AG10803 (cell line): Measurements from ENCODE around the gene PRRG4.
"Not testable (repeated sequence)": the region's sequence is repeated elsewhere in the genome, so short reads cannot be mapped to it uniquely, and the experiment has no call there.

Experiments used
- DNase-seq: peaks from one replicate; pipeline ENCODE4 v3.0.0; 2010; ENCODE audit warnings: low read depth
- H3K4me3 ChIP-seq: 2 replicates; pipeline ENCODE4 v1.5.1; 2011; ENCODE audit warnings: mild to moderate bottlenecking, low read length, control low read depth
- TF ChIP-seq, protein P1 (sequence below): conservative IDR thresholded peaks from 2 replicates; pipeline ENCODE4 v1.5.1; 2011; ENCODE audit warnings: mild to moderate bottlenecking, low read length, control low read depth, inconsistent platforms

The PRRG4 gene

DNA sequence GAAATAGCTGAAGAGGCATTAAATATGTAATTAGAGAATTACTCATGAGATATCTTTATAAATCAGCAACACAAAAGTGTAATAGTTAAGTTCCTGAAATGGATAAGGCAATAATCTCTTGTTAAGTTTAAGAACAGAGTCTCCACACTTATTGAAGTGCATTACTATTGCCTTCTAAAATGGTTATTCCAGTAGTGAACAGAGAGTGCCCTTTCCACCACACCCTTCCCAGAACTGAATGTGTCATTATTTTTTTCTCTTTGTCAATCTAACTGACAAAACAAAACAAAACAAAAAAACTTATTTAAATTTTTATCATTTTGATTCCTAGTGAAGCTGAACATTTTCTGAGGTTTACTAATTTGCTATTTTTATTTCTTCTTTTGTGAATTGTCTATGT is 9.2 kb upstream of the PRRG4 start:
- H3K4me3 ChIP-seq, result no peak overlapping the region
- no peak for DNase-seq
- TF ChIP-seq, protein P1, sequence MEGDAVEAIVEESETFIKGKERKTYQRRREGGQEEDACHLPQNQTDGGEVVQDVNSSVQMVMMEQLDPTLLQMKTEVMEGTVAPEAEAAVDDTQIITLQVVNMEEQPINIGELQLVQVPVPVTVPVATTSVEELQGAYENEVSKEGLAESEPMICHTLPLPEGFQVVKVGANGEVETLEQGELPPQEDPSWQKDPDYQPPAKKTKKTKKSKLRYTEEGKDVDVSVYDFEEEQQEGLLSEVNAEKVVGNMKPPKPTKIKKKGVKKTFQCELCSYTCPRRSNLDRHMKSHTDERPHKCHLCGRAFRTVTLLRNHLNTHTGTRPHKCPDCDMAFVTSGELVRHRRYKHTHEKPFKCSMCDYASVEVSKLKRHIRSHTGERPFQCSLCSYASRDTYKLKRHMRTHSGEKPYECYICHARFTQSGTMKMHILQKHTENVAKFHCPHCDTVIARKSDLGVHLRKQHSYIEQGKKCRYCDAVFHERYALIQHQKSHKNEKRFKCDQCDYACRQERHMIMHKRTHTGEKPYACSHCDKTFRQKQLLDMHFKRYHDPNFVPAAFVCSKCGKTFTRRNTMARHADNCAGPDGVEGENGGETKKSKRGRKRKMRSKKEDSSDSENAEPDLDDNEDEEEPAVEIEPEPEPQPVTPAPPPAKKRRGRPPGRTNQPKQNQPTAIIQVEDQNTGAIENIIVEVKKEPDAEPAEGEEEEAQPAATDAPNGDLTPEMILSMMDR, result no peak

DNA sequence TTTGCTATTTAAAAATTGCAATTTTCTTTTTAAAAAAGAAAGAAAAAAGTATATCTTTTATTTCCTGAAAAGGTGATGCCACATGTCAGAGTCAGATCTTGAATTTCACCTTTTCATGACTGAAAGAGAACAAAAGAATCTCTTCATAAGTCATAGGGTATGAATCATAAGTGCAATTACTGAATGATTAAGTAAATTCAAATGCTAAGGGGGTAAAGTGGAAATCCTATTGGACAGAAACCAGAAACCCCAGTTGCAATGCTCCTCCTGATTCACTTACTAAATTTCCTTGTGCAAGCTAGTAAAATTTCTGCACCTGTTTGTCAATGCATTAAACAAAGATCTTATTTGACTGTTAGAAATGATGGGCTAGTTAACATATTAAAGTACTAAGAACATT is 8.2 kb upstream of the PRRG4 start:
- TF ChIP-seq, protein P1, result no peak
- no peak for DNase-seq
- no peak overlapping the region for H3K4me3 ChIP-seq

DNA sequence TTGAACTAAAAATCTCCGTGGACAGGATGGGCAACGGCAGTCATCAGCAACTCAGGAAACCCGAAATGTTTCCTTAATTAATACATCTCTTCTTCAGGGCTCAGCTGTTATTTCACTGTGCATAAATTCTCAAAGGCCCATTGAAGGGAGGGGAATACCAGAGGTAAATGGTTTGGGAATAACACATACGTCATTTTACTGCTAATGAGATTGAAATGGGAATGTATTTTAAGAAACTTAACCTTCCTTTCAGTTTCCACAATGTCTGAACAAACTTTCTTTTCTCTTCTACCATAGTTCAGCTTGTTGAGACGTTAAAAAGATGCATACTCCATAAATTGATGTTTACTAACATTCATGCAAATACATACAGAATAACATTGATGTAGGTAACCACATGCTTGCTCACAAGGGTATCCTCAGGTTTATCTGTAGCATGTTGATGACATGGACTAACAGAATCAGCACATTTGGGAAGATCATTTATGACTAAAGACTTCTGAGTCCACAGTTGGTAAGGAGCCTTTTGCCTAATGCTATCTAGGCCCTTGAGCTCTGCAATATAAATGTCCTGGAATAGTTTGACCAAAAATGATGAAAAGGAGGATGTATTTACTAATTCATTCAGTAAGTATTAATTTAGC is 7.7 kb upstream of the PRRG4 start:
- no peak overlapping the region for H3K4me3 ChIP-seq
- no peak for DNase-seq
- TF ChIP-seq, protein P1, result no peak

DNA sequence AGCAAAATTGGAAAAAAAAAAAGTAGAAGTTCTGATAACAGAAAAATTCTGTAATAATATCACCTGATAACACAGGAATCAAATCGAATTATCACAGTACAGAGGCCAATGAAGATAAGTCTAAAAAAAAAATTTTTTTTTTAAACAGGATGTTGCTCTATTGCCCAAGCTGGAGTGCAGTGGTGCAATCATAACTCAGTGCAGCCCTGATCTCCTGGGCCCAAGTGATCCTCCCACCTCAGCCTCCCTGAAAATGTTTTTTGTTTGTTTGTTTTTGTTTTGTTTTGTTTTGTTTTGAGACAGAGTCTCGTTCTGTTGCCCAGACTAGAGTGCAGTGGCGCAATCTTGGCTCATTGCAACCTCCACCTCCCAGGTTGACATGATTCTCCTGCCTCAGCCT is 6.1 kb upstream of the PRRG4 start:
- not testable (repeated sequence) for DNase-seq, H3K4me3 ChIP-seq

DNA sequence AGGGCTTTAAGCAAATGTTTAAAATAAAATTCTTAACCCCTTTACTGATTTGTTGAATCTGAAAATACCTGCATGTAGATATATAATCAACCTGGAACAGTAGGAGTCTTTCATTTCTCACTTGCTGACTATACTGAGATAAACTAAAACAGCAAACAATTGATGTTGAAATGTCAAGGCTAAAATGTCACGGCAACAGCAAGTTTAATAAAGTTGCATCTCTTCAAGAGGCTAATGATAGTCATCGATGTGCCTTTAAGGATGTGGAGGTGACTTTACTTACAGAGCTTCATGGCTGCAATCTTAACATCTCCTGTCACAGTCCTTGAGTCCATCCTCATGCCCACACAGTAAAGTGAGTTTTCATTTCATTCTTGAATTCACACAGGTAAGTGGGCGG is 3.6 kb upstream of the PRRG4 start:
- no peak overlapping the region for H3K4me3 ChIP-seq
- no peak for DNase-seq
- TF ChIP-seq, protein P1, result no peak

DNA sequence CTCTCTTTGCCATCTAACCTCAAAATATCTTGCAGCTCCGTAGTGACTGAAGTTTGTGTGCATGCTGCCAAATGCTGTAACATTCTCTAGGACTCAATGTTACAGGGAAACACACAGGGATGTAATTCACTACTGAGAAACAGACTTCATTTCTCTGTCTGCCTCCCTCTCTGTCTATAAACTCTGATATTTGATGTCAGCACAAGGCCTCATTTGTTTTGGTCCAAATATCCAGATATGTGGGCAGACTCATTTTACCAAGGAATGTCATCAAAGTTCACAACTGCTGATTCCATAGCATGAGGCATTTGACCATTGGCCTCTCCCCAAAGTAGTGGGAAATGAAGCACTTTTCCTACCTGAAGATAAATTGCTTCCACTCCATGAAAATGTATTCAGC is 2.5 kb upstream of the PRRG4 start:
- TF ChIP-seq, protein P1, result no peak
- H3K4me3 ChIP-seq, result no peak overlapping the region
- no peak for DNase-seq

DNA sequence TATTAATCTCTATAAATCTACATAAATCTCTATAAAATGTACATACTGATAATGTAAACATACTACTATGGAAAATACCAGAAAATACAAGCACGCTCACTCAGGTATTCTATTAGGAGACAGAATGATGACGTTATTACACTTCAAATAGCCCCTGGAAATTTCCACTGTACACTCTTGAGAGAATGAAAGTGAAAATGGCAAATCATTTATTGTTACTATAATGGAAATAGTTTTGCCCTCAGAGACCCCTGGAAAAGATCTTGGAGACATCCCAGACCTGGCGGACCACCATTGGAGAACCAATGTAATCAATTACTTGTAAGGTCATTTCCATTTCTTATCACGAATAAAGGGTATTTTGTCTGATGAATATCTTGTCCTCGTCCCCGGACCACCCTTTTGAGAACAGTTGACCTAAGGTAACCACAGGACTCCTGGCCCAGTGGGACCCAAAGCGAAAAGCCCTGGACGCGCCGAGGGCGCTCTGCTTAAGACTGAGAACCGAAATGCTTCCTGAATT is 509 bp upstream of the PRRG4 start:
- peak overlapping the region; percentile 59 for H3K4me3 ChIP-seq
- no peak for DNase-seq
- TF ChIP-seq, protein P1, result no peak

DNA sequence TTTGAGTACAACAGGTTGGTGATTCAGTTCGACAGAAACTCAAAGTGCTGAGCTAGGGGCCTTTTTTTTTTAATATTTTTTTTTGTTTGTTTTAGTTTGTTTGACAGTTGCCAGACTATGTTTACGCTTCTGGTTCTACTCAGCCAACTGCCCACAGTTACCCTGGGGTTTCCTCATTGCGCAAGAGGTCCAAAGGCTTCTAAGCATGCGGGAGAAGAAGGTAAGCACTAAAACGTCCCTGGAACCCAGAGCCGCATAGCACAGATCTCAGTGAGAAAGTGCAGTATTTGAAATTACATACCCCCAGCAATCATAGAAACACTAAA is 649 bp downstream of the PRRG4 start:
- peak overlapping the region; percentile 40; the same call in 1 of the 2 replicates for H3K4me3 ChIP-seq
- TF ChIP-seq, protein P1, result no peak
- no peak for DNase-seq
